Fibroblast of skin of left biceps (primary cell): ENCODE measurements around the gene VEZT.
"Not testable (repeated sequence)": the region's sequence is repeated elsewhere in the genome, so short reads cannot be mapped to it uniquely, and the experiment has no call there.

ENCODE experiments used
- DNase-seq, 2 experiments: peaks; one replicate each; pipeline ENCODE4 v3.0.0-alpha.2; 2013; ENCODE audit warnings: low read depth in 2 of 2

The VEZT gene

GRCh38 chr12:95217377-95218149 lies at the start of gene VEZT, which contains the start of gene FGD6:
TSS of gene VEZT (plus strand) at chr12:95217807. CDS start at chr12:95217851, 44 bp downstream.
TSS of gene FGD6 (minus strand) at chr12:95217467. CDS start at chr12:95217240, 227 bp downstream.
- peak; percentile 97 to 98 for DNase-seq

- DNase-seq, result no peak
Observed at GRCh38 chr12:95168746-95169145, 48.9 kb upstream of the VEZT start.

GRCh38 chr12:95169368-95169767 lies 48.2 kb upstream of the VEZT start:
- DNase-seq, result no peak

- peak; percentile 53 to 56 for DNase-seq
Observed at GRCh38 chr12:95173392-95174251, 44.0 kb upstream of the VEZT start.

GRCh38 chr12:95177201-95177768 lies 40.3 kb upstream of the VEZT start:
- DNase-seq, result no peak

GRCh38 chr12:95178136-95178535 lies 39.5 kb upstream of the VEZT start:
- no peak for DNase-seq

GRCh38 chr12:95179011-95179410 lies 38.6 kb upstream of the VEZT start:
- DNase-seq, result no peak

GRCh38 chr12:95181103-95181502 lies 36.5 kb upstream of the VEZT start:
- no peak for DNase-seq

- DNase-seq, result peak in 1 of 2 experiments; percentile 39
Observed at GRCh38 chr12:95182868-95183415, 34.7 kb upstream of the VEZT start.

- no peak for DNase-seq
Observed at GRCh38 chr12:95184121-95184520, 33.5 kb upstream of the VEZT start.

- DNase-seq, result no peak
Observed at GRCh38 chr12:95185072-95185471, 32.5 kb upstream of the VEZT start.

- DNase-seq, result no peak
Observed at GRCh38 chr12:95185854-95186253, 31.8 kb upstream of the VEZT start.

- no peak for DNase-seq
Observed at GRCh38 chr12:95187865-95188415, 29.7 kb upstream of the VEZT start.

GRCh38 chr12:95191060-95191696 lies 26.4 kb upstream of the VEZT start:
- no peak for DNase-seq

- no peak for DNase-seq
Observed at GRCh38 chr12:95192271-95192670, 25.3 kb upstream of the VEZT start.

- no peak for DNase-seq
Observed at GRCh38 chr12:95193139-95193538, 24.5 kb upstream of the VEZT start.

- DNase-seq, result no peak
Observed at GRCh38 chr12:95195122-95195521, 22.5 kb upstream of the VEZT start.

GRCh38 chr12:95196875-95197569 lies 20.6 kb upstream of the VEZT start:
- DNase-seq, result not testable (repeated sequence)

GRCh38 chr12:95197636-95198035 lies 20.0 kb upstream of the VEZT start:
- DNase-seq, result no peak

GRCh38 chr12:95198914-95199313 lies 18.7 kb upstream of the VEZT start:
- DNase-seq, result no peak
